SK-N-SH treated with all-trans-retinoic acid at 6 μM for 48 hours (cell line): ENCODE data around the gene DAW1.

Experiments
- ATAC-seq: fragments of 200-7000 bp; cut with Tn5 transposase; 3 replicates; pipeline ENCODE4 v1.9.1; 2020; ENCODE audit warnings: mild to moderate bottlenecking, moderate library complexity
- ARNTL ChIP-seq: fragments of 450-650 bp; formaldehyde crosslinking; IDR thresholded peaks from 2 replicates; pipeline ENCODE4 v1.5.0; 2020; ENCODE audit warnings: low read depth, mild to moderate bottlenecking, moderate library complexity, borderline replicate concordance
- BACH2 ChIP-seq: fragments of 250-450 bp; sonication (Bioruptor Pico); IDR thresholded peaks from 2 replicates; pipeline ENCODE4 v1.9.0; 2021; ENCODE audit warnings: mild to moderate bottlenecking, borderline replicate concordance
- CSDC2 ChIP-seq: fragments of 250-450 bp; sonication (Bioruptor Pico); IDR thresholded peaks from 2 replicates; pipeline ENCODE4 v1.5.0; 2020; ENCODE audit warnings: mild to moderate bottlenecking, moderate library complexity
- ESRRG ChIP-seq: fragments of 250-450 bp; sonication (Bioruptor Pico); IDR thresholded peaks from 2 replicates; pipeline ENCODE4 v1.6.1; 2021; ENCODE audit warnings: mild to moderate bottlenecking
- GLIS3 ChIP-seq: fragments of 250-450 bp; sonication (Bioruptor Pico); IDR thresholded peaks from 2 replicates; pipeline ENCODE4 v1.5.0; 2020; ENCODE audit warnings: mild to moderate bottlenecking, moderate library complexity
- POU6F1 ChIP-seq: fragments of 250-450 bp; sonication (Bioruptor Pico); IDR thresholded peaks from 2 replicates; pipeline ENCODE4 v1.8.0; 2021; ENCODE audit warnings: low read depth, mild to moderate bottlenecking, moderate library complexity, borderline replicate concordance
- SNAI2 ChIP-seq: fragments of 250-450 bp; sonication (Bioruptor Pico); IDR thresholded peaks from 2 replicates; pipeline ENCODE4 v1.5.0; 2020; ENCODE audit warnings: mild to moderate bottlenecking, moderate library complexity
- TCF4 ChIP-seq: fragments of 250-450 bp; sonication (Bioruptor Pico); IDR thresholded peaks from 2 replicates; pipeline ENCODE4 v1.8.0; 2021; ENCODE audit warnings: mild to moderate bottlenecking, moderate library complexity, borderline replicate concordance
- TOX ChIP-seq: fragments of 250-450 bp; sonication (Bioruptor Pico); IDR thresholded peaks from 2 replicates; pipeline ENCODE4 v1.8.0; 2021; ENCODE audit warnings: mild to moderate bottlenecking, moderate library complexity, borderline replicate concordance
- ZC3H10 ChIP-seq: fragments of 250-450 bp; sonication (Bioruptor Pico); IDR thresholded peaks from 2 replicates; pipeline ENCODE4 v1.5.1; 2021; ENCODE audit warnings: mild to moderate bottlenecking, moderate library complexity
- ZFP3 ChIP-seq: fragments of 250-450 bp; sonication (Bioruptor Pico); IDR thresholded peaks from 2 replicates; pipeline ENCODE4 v1.5.0; 2020; ENCODE audit warnings: mild to moderate bottlenecking, moderate library complexity
- ZFP30 ChIP-seq: fragments of 450-650 bp; formaldehyde crosslinking; IDR thresholded peaks from 2 replicates; pipeline ENCODE4 v1.5.0; 2022; ENCODE audit warnings: mild to moderate bottlenecking, moderate library complexity
- ZNF565 ChIP-seq: fragments of 450-650 bp; formaldehyde crosslinking; conservative IDR thresholded peaks from 2 replicates; pipeline ENCODE4 v1.5.0; 2020; ENCODE audit warnings: low read depth, mild to moderate bottlenecking, moderate library complexity
- ZNF70 ChIP-seq: fragments of 450-650 bp; formaldehyde crosslinking; IDR thresholded peaks from 2 replicates; pipeline ENCODE4 v1.5.0; 2020; ENCODE audit warnings: mild to moderate bottlenecking, moderate library complexity
- ZNF8 ChIP-seq: fragments of 450-650 bp; formaldehyde crosslinking; IDR thresholded peaks from 2 replicates; pipeline ENCODE4 v1.5.0; 2020; ENCODE audit warnings: mild to moderate bottlenecking, moderate library complexity
- TF ChIP-seq, protein P1 (sequence below): fragments of 250-450 bp; sonication (Bioruptor Pico); IDR thresholded peaks from 2 replicates; pipeline ENCODE4 v1.5.1; 2020; ENCODE audit warnings: low read depth, mild to moderate bottlenecking, moderate library complexity
- TF ChIP-seq, protein P2 (sequence below): fragments of 250-450 bp; sonication (Bioruptor Pico); IDR thresholded peaks from 2 replicates; pipeline ENCODE4 v1.5.0; 2020; ENCODE audit warnings: mild to moderate bottlenecking, moderate library complexity
- TF ChIP-seq, protein P3 (sequence below): fragments of 250-450 bp; sonication (Bioruptor Pico); IDR thresholded peaks from 2 replicates; pipeline ENCODE4 v1.8.0; 2020; ENCODE audit warnings: mild to moderate bottlenecking, moderate library complexity, borderline replicate concordance
- TF ChIP-seq, protein P4 (sequence below): fragments of 250-450 bp; sonication (Bioruptor Pico); IDR thresholded peaks from 2 replicates; pipeline ENCODE4 v1.5.1; 2021; ENCODE audit warnings: mild to moderate bottlenecking, moderate library complexity

Gene DAW1

DNA sequence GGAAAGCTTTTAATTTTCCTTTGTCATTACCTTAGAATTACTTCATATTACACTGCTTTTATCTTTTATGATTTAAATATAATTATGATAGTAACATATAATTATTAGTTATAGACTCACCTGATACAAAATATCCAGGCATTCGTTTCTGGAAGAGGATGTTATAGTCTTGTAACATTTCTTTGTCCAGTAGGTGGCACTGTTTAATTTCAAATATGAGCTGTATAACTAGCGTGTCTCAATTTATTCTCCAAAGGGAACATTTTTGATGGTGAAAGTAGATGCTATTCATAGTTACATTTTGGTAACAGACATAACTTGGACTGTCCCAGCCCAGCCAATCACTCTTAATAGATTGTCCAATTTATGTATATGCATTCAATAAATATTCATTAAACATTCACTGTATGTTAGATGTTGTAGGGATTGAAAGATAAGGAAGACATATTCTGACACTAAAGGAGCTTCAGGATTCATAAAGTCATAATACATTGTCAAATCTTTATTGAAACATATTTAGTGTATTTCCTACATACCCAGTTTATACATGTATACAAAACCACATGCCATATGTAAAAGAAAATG, 19.2 kb downstream of the DAW1 start:
- TF ChIP-seq SNAI2: no peak
- TF ChIP-seq, all 23 proteins: peak for 0
- ATAC-seq: peak; percentile 93

DNA sequence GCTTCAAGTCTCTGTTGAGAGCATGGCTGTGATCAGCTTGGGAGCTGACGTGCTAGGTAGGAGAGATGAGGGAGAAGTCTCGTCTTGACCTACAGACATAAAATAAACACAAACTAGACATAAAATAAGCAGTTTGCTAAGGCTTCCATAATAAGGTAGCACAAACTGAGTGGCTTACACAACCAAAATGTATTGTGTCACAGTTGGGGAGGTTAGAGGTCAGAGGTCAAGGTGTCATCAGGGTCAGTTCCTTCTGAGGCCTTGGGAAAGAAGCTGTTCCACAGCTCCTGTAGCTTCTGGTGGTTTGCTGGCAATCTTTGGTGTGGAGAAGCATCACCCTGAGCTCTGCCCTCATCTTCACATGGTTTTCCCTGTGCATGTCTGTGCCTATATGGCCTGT, 20.2 kb downstream of the DAW1 start:
- ATAC-seq: no peak
- TF ChIP-seq ZNF8 (CRISPR knock-in tag): no peak
- TF ChIP-seq ZNF70 (CRISPR knock-in tag): no peak
- TF ChIP-seq ARNTL: no peak
- TF ChIP-seq POU6F1 (CRISPR knock-in tag): no peak
- no peak for TF ChIP-seq BACH2 (CRISPR knock-in tag)
- TF ChIP-seq, protein P1, sequence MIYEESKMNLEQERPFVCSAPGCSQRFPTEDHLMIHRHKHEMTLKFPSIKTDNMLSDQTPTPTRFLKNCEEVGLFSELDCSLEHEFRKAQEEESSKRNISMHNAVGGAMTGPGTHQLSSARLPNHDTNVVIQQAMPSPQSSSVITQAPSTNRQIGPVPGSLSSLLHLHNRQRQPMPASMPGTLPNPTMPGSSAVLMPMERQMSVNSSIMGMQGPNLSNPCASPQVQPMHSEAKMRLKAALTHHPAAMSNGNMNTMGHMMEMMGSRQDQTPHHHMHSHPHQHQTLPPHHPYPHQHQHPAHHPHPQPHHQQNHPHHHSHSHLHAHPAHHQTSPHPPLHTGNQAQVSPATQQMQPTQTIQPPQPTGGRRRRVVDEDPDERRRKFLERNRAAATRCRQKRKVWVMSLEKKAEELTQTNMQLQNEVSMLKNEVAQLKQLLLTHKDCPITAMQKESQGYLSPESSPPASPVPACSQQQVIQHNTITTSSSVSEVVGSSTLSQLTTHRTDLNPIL (CRISPR knock-in tag): no peak
- TF ChIP-seq SNAI2: no peak
- no peak for TF ChIP-seq ESRRG

- TF ChIP-seq ZFP3 (CRISPR knock-in tag) (no peak), ZNF8 (CRISPR knock-in tag) (no peak), ARNTL (no peak), TCF4 (no peak), TOX (no peak), ZNF565 (CRISPR knock-in tag) (no peak), CSDC2 (CRISPR knock-in tag) (no peak), ZFP30 (CRISPR knock-in tag) (no peak), ZC3H10 (no peak), SNAI2 (no peak), GLIS3 (CRISPR knock-in tag) (no peak), POU6F1 (CRISPR knock-in tag) (no peak), ESRRG (no peak)
- TF ChIP-seq, protein P2, sequence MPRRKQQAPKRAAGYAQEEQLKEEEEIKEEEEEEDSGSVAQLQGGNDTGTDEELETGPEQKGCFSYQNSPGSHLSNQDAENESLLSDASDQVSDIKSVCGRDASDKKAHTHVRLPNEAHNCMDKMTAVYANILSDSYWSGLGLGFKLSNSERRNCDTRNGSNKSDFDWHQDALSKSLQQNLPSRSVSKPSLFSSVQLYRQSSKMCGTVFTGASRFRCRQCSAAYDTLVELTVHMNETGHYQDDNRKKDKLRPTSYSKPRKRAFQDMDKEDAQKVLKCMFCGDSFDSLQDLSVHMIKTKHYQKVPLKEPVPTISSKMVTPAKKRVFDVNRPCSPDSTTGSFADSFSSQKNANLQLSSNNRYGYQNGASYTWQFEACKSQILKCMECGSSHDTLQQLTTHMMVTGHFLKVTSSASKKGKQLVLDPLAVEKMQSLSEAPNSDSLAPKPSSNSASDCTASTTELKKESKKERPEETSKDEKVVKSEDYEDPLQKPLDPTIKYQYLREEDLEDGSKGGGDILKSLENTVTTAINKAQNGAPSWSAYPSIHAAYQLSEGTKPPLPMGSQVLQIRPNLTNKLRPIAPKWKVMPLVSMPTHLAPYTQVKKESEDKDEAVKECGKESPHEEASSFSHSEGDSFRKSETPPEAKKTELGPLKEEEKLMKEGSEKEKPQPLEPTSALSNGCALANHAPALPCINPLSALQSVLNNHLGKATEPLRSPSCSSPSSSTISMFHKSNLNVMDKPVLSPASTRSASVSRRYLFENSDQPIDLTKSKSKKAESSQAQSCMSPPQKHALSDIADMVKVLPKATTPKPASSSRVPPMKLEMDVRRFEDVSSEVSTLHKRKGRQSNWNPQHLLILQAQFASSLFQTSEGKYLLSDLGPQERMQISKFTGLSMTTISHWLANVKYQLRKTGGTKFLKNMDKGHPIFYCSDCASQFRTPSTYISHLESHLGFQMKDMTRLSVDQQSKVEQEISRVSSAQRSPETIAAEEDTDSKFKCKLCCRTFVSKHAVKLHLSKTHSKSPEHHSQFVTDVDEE: no peak
- TF ChIP-seq, protein P3, sequence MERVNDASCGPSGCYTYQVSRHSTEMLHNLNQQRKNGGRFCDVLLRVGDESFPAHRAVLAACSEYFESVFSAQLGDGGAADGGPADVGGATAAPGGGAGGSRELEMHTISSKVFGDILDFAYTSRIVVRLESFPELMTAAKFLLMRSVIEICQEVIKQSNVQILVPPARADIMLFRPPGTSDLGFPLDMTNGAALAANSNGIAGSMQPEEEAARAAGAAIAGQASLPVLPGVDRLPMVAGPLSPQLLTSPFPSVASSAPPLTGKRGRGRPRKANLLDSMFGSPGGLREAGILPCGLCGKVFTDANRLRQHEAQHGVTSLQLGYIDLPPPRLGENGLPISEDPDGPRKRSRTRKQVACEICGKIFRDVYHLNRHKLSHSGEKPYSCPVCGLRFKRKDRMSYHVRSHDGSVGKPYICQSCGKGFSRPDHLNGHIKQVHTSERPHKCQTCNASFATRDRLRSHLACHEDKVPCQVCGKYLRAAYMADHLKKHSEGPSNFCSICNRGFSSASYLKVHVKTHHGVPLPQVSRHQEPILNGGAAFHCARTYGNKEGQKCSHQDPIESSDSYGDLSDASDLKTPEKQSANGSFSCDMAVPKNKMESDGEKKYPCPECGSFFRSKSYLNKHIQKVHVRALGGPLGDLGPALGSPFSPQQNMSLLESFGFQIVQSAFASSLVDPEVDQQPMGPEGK (CRISPR knock-in tag): no peak
- TF ChIP-seq, protein P1 (CRISPR knock-in tag): no peak
- TF ChIP-seq, all 23 proteins: peak for 0
- ATAC-seq: no peak
Observed at GRCh38 chr2:227903381-227903780, 31.9 kb downstream of the DAW1 start.

- no peak for ATAC-seq
- TF ChIP-seq TCF4 (no peak), GLIS3 (CRISPR knock-in tag) (no peak), TOX (no peak), CSDC2 (CRISPR knock-in tag) (no peak), ZNF70 (CRISPR knock-in tag) (no peak), POU6F1 (CRISPR knock-in tag) (no peak)
- TF ChIP-seq, protein P3 (CRISPR knock-in tag): no peak
- TF ChIP-seq, protein P4, sequence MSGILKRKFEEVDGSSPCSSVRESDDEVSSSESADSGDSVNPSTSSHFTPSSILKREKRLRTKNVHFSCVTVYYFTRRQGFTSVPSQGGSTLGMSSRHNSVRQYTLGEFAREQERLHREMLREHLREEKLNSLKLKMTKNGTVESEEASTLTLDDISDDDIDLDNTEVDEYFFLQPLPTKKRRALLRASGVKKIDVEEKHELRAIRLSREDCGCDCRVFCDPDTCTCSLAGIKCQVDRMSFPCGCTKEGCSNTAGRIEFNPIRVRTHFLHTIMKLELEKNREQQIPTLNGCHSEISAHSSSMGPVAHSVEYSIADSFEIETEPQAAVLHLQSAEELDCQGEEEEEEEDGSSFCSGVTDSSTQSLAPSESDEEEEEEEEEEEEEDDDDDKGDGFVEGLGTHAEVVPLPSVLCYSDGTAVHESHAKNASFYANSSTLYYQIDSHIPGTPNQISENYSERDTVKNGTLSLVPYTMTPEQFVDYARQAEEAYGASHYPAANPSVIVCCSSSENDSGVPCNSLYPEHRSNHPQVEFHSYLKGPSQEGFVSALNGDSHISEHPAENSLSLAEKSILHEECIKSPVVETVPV (CRISPR knock-in tag): no peak
Observed at GRCh38 chr2:227906991-227907390, 35.6 kb downstream of the DAW1 start.
